ENCODE data around the gene FAM216A. TPM values are rescaled to one million over a fixed set of nuclear protein-coding genes. Genes with fewer than 3 reads are reported as not detected.
A peak's percentile ranks its signal among the peaks of the same experiment; 100 is the strongest.

The FAM216A gene
- total RNA-seq, 4 donors from 2014 or later, result 1.4 to 13.2 (median 2.6) TPM

DNA sequence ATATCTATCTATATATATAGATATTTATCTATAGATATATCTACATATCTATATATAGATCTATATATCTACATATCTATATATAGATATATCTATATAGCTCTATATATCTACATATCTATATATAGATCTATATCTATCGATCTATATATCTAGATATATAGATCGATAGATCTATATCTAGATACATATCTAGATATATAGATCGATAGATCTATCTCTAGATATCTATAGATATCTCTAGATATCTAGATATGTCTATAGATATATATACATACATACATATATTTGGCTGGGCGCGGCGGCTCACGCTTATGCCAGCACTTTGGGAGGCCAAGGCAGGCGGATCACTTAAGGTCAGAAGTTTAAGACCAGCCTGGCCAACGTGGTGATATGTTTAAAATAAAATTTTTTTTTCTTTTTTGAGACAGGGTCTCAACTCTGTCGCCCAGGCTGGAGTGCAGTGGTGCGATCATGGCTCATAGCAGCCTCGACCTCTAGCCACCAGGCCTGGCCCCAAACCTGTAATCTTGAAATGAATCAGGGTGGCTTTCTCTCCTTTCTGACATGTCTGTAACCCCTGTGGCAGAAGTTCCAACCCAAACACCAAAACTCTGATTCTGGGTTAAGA, 36.6 kb upstream of the FAM216A start:
- H3K36me3 ChIP-seq, result peaks cover 0 to 30% (median 0%) of the 10 kb centered on the region in 3 donors
- H3K4me3 ChIP-seq, result peak overlapping the region; percentile 41 to 62 (median 51)
- peak in 1 of 3 donors; percentile 46 for DNase-seq
- TF ChIP-seq POLR2A (IDR thresholded peaks at IDR 0.05), result no peak
- TF ChIP-seq, protein P1, sequence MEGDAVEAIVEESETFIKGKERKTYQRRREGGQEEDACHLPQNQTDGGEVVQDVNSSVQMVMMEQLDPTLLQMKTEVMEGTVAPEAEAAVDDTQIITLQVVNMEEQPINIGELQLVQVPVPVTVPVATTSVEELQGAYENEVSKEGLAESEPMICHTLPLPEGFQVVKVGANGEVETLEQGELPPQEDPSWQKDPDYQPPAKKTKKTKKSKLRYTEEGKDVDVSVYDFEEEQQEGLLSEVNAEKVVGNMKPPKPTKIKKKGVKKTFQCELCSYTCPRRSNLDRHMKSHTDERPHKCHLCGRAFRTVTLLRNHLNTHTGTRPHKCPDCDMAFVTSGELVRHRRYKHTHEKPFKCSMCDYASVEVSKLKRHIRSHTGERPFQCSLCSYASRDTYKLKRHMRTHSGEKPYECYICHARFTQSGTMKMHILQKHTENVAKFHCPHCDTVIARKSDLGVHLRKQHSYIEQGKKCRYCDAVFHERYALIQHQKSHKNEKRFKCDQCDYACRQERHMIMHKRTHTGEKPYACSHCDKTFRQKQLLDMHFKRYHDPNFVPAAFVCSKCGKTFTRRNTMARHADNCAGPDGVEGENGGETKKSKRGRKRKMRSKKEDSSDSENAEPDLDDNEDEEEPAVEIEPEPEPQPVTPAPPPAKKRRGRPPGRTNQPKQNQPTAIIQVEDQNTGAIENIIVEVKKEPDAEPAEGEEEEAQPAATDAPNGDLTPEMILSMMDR (IDR thresholded peaks at IDR 0.05), result no peak
- H3K4me1 ChIP-seq, result no peaks in the 10 kb centered on the region
- H3K27ac ChIP-seq, result peak overlapping the region in 2 of 4 donors; percentile 75
- H3K27me3 ChIP-seq, result no peaks in the 10 kb centered on the region
- no peaks in the 10 kb centered on the region for H3K9me3 ChIP-seq

DNA sequence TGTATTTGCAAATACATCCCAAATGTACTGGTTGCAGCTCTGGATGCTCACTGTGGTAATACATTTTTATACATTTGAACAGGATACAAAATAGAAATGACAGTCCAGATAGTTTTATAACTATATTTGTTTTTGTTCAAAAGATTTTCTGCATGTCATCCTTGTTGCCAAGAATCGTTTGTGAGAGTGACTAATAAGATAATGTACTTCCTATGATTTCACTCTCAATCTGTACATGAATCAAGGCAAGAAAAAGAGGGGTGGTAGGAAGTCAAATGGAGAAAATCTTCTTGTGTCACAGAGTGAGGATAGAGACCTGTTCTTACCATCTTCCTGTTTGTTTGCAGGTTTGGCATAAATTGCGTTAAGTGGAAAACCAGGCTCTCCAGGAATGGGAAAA, 32.4 kb upstream of the FAM216A start:
- H3K36me3 ChIP-seq, result peaks cover 0 to 72% (median 0%) of the 10 kb centered on the region in 3 donors
- H3K4me3 ChIP-seq, result no peak overlapping the region
- no peak overlapping the region for H3K27ac ChIP-seq
- no peak for DNase-seq
- no peaks in the 10 kb centered on the region for H3K4me1 ChIP-seq
- TF ChIP-seq, protein P1 (IDR thresholded peaks at IDR 0.05), result no peak
- TF ChIP-seq POLR2A (IDR thresholded peaks at IDR 0.05), result no peak
- H3K27me3 ChIP-seq, result no peaks in the 10 kb centered on the region
- no peaks in the 10 kb centered on the region for H3K9me3 ChIP-seq

DNA sequence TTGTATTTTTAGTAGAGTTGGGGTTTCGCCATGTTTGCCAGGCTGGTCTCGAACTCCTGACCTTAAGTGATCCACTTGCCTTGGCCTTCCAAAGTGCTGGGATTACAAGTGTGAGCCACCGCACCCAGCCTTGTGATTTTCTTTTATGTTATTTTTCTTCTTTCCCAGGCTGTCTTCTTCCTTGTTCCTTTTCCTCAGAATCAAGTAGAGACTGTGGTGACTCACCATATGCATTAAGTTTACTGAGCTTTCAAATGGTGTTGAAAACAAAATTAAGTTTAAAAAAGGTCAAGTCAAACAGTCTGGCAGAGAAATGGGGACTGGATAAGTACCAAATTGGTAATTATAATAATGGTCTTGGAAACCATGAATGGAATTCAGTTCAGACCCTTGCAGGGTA, 24.2 kb upstream of the FAM216A start:
- Histone ChIP-seq H3K9me3 (no peaks in the 10 kb centered on the region), H3K27ac (no peak overlapping the region), H3K4me3 (no peak overlapping the region), H3K4me1 (peaks cover 0 to 22% (median 11%) of the 10 kb centered on the region in 4 donors), H3K27me3 (no peaks in the 10 kb centered on the region), H3K36me3 (peaks cover 0 to 59% (median 0%) of the 10 kb centered on the region in 3 donors)
- no peak for DNase-seq
- no peak for TF ChIP-seq POLR2A (IDR thresholded peaks at IDR 0.05)
- TF ChIP-seq, protein P1 (IDR thresholded peaks at IDR 0.05), result no peak

DNA sequence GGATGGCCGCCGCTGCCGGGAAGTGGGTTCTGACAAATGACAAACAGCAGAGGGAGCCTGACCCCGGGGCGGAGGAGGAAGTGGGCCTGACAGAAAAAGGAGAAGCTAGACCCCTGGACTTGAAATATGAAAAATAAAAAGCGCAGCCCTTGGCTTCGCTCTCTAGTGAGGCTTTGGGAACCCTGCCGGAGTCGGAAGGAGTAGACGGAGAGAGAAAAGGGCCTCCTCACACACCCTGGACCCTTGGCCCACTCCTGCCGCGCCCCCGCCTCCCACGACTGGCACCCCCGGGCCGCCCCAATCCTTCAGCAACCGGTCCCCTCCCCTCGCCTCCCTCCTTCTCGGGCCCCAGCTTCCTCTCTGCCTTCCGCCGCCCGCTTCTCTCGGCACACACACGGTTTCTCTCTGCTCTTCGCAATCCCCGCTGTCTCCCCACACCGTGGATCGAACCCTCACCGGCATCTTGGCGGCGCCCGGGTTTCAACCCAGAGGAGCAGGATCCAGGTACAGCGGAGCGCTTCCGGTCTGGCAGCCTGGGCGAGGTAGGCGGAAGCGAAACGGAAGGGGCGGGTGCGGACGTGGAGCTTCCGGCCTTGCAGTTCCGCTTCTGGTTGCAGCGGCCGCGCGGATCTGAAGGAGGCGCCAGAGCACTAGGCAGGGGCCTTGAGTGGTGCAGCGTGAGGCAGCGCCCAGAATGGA, 18.7 kb upstream of the FAM216A start, which contains the start of gene ARPC3:
Gene ARPC3, minus strand, starts transcription at position 539 of the 699 bp plus-strand sequence. Its CDS starts 77 bp downstream, at position 462.
- Histone ChIP-seq H3K4me3 (peak within 1 kb of the TSS; percentile 70 to 87 (median 81)), H3K9me3 (no peaks in the 10 kb centered on the region), H3K27ac (peak within 1 kb of the TSS; percentile 87 to 96 (median 92)), H3K36me3 (peaks cover 0 to 19% (median 0%) of the 10 kb centered on the region in 3 donors), H3K4me1 (peaks cover 0 to 22% (median 11%) of the 10 kb centered on the region in 4 donors), H3K27me3 (no peaks in the 10 kb centered on the region)
- DNase-seq, result peak; percentile 95 to 98 (median 97)
- TF ChIP-seq, protein P1 (IDR thresholded peaks at IDR 0.05), result peak; percentile 75 to 95 (median 91)
- TF ChIP-seq POLR2A (IDR thresholded peaks at IDR 0.05), result peak; percentile 58 to 71

DNA sequence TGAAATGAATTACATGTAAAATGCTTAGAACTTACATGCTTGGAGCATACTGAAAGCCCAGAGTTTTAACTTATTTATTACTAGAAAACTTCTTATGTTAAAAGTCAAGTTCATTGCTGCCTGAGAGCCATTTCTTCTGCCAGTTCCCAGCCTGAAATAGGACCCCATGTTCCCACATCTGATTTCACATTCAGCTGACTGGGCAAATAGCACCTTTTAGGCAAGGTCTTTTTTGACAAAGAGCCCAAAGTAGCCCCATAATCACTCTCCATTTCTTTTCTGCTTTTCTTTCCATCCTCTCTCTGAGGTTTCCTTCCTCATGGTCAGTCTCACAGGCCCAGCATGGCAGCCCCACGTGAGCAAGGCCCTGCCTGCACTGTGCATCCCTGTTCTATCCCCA, 17.4 kb upstream of the FAM216A start:
- no peak for TF ChIP-seq POLR2A (IDR thresholded peaks at IDR 0.05)
- TF ChIP-seq, protein P1 (IDR thresholded peaks at IDR 0.05), result no peak
- peaks cover 0 to 16% (median 0%) of the 10 kb centered on the region in 3 donors for H3K36me3 ChIP-seq
- H3K4me3 ChIP-seq, result no peak overlapping the region
- no peak for DNase-seq
- peaks cover 0 to 22% (median 11%) of the 10 kb centered on the region in 4 donors for H3K4me1 ChIP-seq
- H3K27ac ChIP-seq, result no peak overlapping the region
- no peaks in the 10 kb centered on the region for H3K27me3 ChIP-seq
- no peaks in the 10 kb centered on the region for H3K9me3 ChIP-seq

All from Peyer's patch (tissue), 4 donors.